ENCODE results near the gene FAM240B. TPM values are rescaled to one million over a fixed set of nuclear protein-coding genes. Genes with fewer than 3 reads are reported as not detected.

Gene FAM240B
- total and polyA plus RNA-seq, 2 of the 13 experiments (the other 11 are each of a cell fraction or from before 2014, with no cell fraction given) = not detected

DNA sequence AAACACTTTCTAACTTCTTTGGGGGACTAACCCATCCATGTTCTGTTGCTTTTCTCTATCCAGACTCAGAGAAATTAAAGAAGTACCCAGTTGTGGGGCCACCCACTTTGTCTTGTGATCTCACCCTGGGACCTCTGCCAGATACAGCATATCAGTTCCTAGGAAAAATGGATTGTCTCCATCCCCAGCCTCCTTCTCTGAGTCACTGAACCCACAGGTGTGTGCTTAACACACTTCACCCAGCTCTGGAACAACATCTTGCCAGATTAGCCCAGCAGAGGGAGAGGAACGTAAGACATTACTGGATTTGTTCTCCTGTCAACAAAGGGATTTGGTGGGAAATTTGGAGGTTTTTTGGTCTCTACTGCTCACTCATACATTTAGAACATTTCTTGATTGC lies 19.2 kb downstream of the FAM240B start:
- Histone ChIP-seq H2AFZ (ENCODE audit: low read length) (no peak overlapping the region), H3K27ac (ENCODE audit: extremely low read length, insufficient read depth, low read length) (no peak overlapping the region), H3K36me3 (replicated peaks in 1 of 2; ENCODE audit: control insufficient read depth in 1 of 2, insufficient read depth in 2 of 2, low read length in 2 of 2) (no peaks in the 10 kb centered on the region), H3K27me3 (ENCODE audit: control insufficient read depth in 1 of 2, insufficient read depth in 2 of 2, low read length in 2 of 2) (peaks cover 1 to 12% of the 10 kb centered on the region in 2 experiments; a peak in 2 of 5 replicates), H3K9ac (ENCODE audit: insufficient read depth, low read depth, low read length) (no peak overlapping the region), H3K4me2 (ENCODE audit: low read depth, low read length) (no peak overlapping the region), H3K4me3 (replicated peaks in 1 of 3; ENCODE audit: insufficient read depth in 1 of 3, low read depth in 2 of 3, low read length in 3 of 3) (no peak overlapping the region), H3K4me1 (ENCODE audit: insufficient read depth, low read length) (no peaks in the 10 kb centered on the region), H4K20me1 (ENCODE audit: insufficient read depth, low read length) (no peaks in the 10 kb centered on the region), H3K79me2 (ENCODE audit: insufficient read depth, low read length) (no peaks in the 10 kb centered on the region), H3K9me3 (ENCODE audit: low read length) (no peaks in the 10 kb centered on the region)
- in situ Hi-C loops (cut with HindIII; ENCODE audit: extremely low pct_ligation_motif_present, low pct_unique_long_range_greater_than_20kb) = no loop called here
- ChIA-PET CTCF (ENCODE audit: low intra/inter-chr PET ratio, low total read pairs) (no interaction called here), POLR2A (no interaction called here)
- TF ChIP-seq, protein P1, sequence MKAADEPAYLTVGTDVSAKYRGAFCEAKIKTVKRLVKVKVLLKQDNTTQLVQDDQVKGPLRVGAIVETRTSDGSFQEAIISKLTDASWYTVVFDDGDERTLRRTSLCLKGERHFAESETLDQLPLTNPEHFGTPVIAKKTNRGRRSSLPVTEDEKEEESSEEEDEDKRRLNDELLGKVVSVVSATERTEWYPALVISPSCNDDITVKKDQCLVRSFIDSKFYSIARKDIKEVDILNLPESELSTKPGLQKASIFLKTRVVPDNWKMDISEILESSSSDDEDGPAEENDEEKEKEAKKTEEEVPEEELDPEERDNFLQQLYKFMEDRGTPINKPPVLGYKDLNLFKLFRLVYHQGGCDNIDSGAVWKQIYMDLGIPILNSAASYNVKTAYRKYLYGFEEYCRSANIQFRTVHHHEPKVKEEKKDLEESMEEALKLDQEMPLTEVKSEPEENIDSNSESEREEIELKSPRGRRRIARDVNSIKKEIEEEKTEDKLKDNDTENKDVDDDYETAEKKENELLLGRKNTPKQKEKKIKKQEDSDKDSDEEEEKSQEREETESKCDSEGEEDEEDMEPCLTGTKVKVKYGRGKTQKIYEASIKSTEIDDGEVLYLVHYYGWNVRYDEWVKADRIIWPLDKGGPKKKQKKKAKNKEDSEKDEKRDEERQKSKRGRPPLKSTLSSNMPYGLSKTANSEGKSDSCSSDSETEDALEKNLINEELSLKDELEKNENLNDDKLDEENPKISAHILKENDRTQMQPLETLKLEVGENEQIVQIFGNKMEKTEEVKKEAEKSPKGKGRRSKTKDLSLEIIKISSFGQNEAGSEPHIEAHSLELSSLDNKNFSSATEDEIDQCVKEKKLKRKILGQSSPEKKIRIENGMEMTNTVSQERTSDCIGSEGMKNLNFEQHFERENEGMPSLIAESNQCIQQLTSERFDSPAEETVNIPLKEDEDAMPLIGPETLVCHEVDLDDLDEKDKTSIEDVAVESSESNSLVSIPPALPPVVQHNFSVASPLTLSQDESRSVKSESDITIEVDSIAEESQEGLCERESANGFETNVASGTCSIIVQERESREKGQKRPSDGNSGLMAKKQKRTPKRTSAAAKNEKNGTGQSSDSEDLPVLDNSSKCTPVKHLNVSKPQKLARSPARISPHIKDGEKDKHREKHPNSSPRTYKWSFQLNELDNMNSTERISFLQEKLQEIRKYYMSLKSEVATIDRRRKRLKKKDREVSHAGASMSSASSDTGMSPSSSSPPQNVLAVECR (CRISPR knock-in tag; IDR thresholded peaks at IDR 0.05; ENCODE audit: borderline replicate concordance) = no peak
- TF ChIP-seq ZFY (CRISPR knock-in tag; IDR thresholded peaks at IDR 0.05) (no peak), SMARCC2 (IDR thresholded peaks at IDR 0.05) (no peak), RFX5 (IDR thresholded peaks at IDR 0.05; ENCODE audit: low read depth, low read length) (no peak), ZNF44 (CRISPR knock-in tag; IDR thresholded peaks at IDR 0.05) (no peak), RFX3 (CRISPR knock-in tag; IDR thresholded peaks at IDR 0.05) (no peak), ZNF136 (CRISPR knock-in tag; IDR thresholded peaks at IDR 0.05; ENCODE audit: low read depth) (no peak), ZNF703 (CRISPR knock-in tag; IDR thresholded peaks at IDR 0.05; ENCODE audit: borderline replicate concordance) (no peak), KDM6A (CRISPR knock-in tag; IDR thresholded peaks at IDR 0.05; ENCODE audit: low read depth) (no peak), ZNF572 (CRISPR knock-in tag; IDR thresholded peaks at IDR 0.05) (no peak)
- TF ChIP-seq, protein P2, sequence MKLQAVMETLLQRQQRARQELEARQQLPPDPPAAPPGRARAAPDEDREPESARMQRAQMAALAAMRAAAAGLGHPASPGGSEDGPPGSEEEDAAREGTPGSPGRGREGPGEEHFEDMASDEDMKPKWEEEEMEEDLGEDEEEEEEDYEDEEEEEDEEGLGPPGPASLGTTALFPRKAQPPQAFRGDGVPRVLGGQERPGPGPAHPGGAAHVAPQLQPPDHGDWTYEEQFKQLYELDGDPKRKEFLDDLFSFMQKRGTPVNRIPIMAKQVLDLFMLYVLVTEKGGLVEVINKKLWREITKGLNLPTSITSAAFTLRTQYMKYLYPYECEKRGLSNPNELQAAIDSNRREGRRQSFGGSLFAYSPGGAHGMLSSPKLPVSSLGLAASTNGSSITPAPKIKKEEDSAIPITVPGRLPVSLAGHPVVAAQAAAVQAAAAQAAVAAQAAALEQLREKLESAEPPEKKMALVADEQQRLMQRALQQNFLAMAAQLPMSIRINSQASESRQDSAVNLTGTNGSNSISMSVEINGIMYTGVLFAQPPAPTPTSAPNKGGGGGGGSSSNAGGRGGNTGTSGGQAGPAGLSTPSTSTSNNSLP (IDR thresholded peaks at IDR 0.05; ENCODE audit: low read depth, low read length) = no peak
- TF ChIP-seq, protein P3, sequence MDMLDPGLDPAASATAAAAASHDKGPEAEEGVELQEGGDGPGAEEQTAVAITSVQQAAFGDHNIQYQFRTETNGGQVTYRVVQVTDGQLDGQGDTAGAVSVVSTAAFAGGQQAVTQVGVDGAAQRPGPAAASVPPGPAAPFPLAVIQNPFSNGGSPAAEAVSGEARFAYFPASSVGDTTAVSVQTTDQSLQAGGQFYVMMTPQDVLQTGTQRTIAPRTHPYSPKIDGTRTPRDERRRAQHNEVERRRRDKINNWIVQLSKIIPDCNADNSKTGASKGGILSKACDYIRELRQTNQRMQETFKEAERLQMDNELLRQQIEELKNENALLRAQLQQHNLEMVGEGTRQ (IDR thresholded peaks at IDR 0.05; ENCODE audit: low read depth, low read length) = no peak
- TF ChIP-seq, protein P3 (CRISPR knock-in tag; IDR thresholded peaks at IDR 0.05; ENCODE audit: borderline replicate concordance) = no peak
- 6% methylated on average over 1 of the region's 1 CpG for WGBS (ENCODE audit: low lambda C conversion rate)
- intact Hi-C loops (cut with micrococcal nuclease; ENCODE audit: unreplicated experiment) = no loop called here
- ATAC-seq (no peak), DNase-seq (ENCODE audit: low spot score) (no peak), FAIRE-seq (no peak)
- BruUV-seq (replicated peaks) = no TSS peak
